GM12878 (cell line): ENCODE measurements around the gene CCNY. TPM values are rescaled to one million over a fixed set of nuclear protein-coding genes. Genes with fewer than 3 reads are reported as not detected.
A peak's percentile ranks its signal among the peaks of the same experiment; 100 is the strongest.
"Not testable (repeated sequence)": the region's sequence is repeated elsewhere in the genome, so short reads cannot be mapped to it uniquely, and the experiment has no call there.

Source experiments
- ATAC-seq: fragments of 200-7000 bp; cut with Tn5 transposase; 3 replicates; pipeline ENCODE4 v1.9.1; 2020; ENCODE audit warnings: mild to moderate bottlenecking, moderate library complexity
- BruUV-seq: library from RNA; stranded (reverse); fragments of 400-500 nt; replicated peaks from 2 replicates; lab custom pipeline; 2021; lab: Mats Ljungman, UMichigan
- CTCF ChIA-PET: fragments of 300-600 bp; sonication (Branson Sonifier 250); formaldehyde crosslinking; extraction: SDS; loops from one replicate; lab custom pipeline; 2021; ENCODE audit warnings: inconsistent platforms; lab: Yijun Ruan, JAX
- POLR2A ChIA-PET: fragments of 350-600 bp; formaldehyde crosslinking; extraction: SDS; loops from one replicate; lab custom pipeline; 2021; ENCODE audit warnings: inconsistent platforms; lab: Charles Lee
- RAD21 ChIA-PET: fragments of 300-600 bp; sonication (Branson Sonifier 250); formaldehyde crosslinking; loops from one replicate; lab custom pipeline; 2023; ENCODE audit warnings: antibody characterized with exemption; ENCODE audit not compliant: unreplicated experiment; lab: Charles Lee
- SMC1A ChIA-PET: fragments of 300-600 bp; sonication (Branson Sonifier 250); formaldehyde crosslinking; loops from one replicate; lab custom pipeline; 2023; ENCODE audit not compliant: unreplicated experiment, uncharacterized antibody; lab: Charles Lee
- DNase-seq: peaks from one replicate; pipeline ENCODE4 v3.0.0-alpha.2; 2011; ENCODE audit warnings: low read depth, low spot score
- FAIRE-seq: peaks from 3 replicates; lab custom pipeline; 2011; peaks lifted over from hg19 to GRCh38; lab: Jason Lieb, UNC
- H2AFZ ChIP-seq: 2 replicates; pipeline ENCODE4 v1.6.0; 2011; ENCODE audit warnings: low read depth, low read length, control low read depth; ENCODE audit not compliant: control insufficient read depth
- H3K27ac ChIP-seq: 2 replicates; pipeline ENCODE4 v1.5.1; 2011; ENCODE audit warnings: control low read depth; ENCODE audit not compliant: control insufficient read depth, insufficient read depth
- H3K27me3 ChIP-seq, 2 experiments: replicated peaks in 1 of 2; 2 replicates each; pipeline versions ENCODE4 v1.6.0 to v1.6.1; 2011; ENCODE audit warnings: low read length in 1 of 2; ENCODE audit not compliant: control insufficient read depth in 2 of 2, insufficient read depth in 2 of 2
- H3K36me3 ChIP-seq, 2 experiments: 2 replicates each; pipeline ENCODE4 v1.5.1; 2011; ENCODE audit warnings: low read length in 1 of 2; ENCODE audit not compliant: control insufficient read depth in 2 of 2, insufficient read depth in 2 of 2
- H3K4me1 ChIP-seq: 2 replicates; pipeline ENCODE4 v1.6.1; 2011; ENCODE audit warnings: mild to moderate bottlenecking, low read length, moderate library complexity, mixed read lengths; ENCODE audit not compliant: control insufficient read depth, insufficient read depth
- H3K4me2 ChIP-seq: 2 replicates; pipeline ENCODE4 v1.6.0; 2011; ENCODE audit warnings: control low read depth; ENCODE audit not compliant: control insufficient read depth, insufficient read depth
- H3K4me3 ChIP-seq: fragments of 200-600 bp; sonication (generic); 2 replicates; pipeline ENCODE4 v1.5.1; 2016
- H3K79me2 ChIP-seq: 2 replicates; pipeline ENCODE4 v1.6.0; 2011; ENCODE audit warnings: low read length; ENCODE audit not compliant: control insufficient read depth, insufficient read depth
- H3K9ac ChIP-seq: 2 replicates; pipeline ENCODE4 v1.8.0; 2011; ENCODE audit warnings: low read length, control low read depth, mixed read lengths; ENCODE audit not compliant: control insufficient read depth, insufficient read depth
- H3K9me3 ChIP-seq: replicated peaks from 3 replicates; pipeline ENCODE4 v1.5.1; 2011; ENCODE audit warnings: mild to moderate bottlenecking, low read length; ENCODE audit not compliant: control insufficient read depth, insufficient read depth
- H4K20me1 ChIP-seq: 2 replicates; pipeline ENCODE4 v1.6.0; 2011; ENCODE audit not compliant: control insufficient read depth, insufficient read depth
- SMARCA5 ChIP-seq: fragments of 450-650 bp; IDR thresholded peaks from 2 replicates; pipeline ENCODE4 v1.6.1; 2017; ENCODE audit warnings: mild to moderate bottlenecking
- WGBS: methylation state at CpG from one replicate; pipeline ENCODE4 v1.1.6; 2016; ENCODE audit warnings: low lambda C conversion rate; ENCODE audit not compliant: insufficient replicate concordance, insufficient coverage; ENCODE audit errors: missing lambda C conversion rate; 5-methylcytosine and 5-hydroxymethylcytosine counted together
- in situ Hi-C: fragments of 300-500 bp; cut with MboI; formaldehyde crosslinking; loops from 9 replicates; pipeline ENCODE4 v1.14.3; 2018; ENCODE audit warnings: mixed read lengths
- intact Hi-C: fragments of 100-400 bp; cut with micrococcal nuclease; formaldehyde crosslinking; loops from one replicate; pipeline ENCODE4 v1.14.2; 2022; ENCODE audit not compliant: unreplicated experiment
- polyA plus RNA-seq, 11 experiments: library from polyadenylated mRNA; depleted of rRNA in 4 of 11; unstranded in 6 of 11; stranded (reverse) in 5 of 11; fragments of >200 nt; fragmentation: Nextera tagmentation in 4 of 11; fragmentation: Illumina TruSeq in 1 of 11; extraction: Ambion mirVana in 4 of 11; extraction: Trizol in 1 of 11; gene quantifications; 1 replicate in 1 of 11; 2 replicates in 10 of 11; pipeline versions ENCODE4 v1.2.1 to v1.2.3, GENCODE V29; 2011 to 2016; ENCODE audit warnings: inconsistent platforms in 2 of 11, missing spikeins in 2 of 11, low read depth in 1 of 11
- total RNA-seq, 4 experiments: library from RNA; depleted of rRNA in 3 of 4; stranded (reverse); fragments of >200 nt in 3 of 4; fragmentation: Illumina TruSeq in 1 of 4; extraction: Trizol in 1 of 4; gene quantifications; 2 replicates each; pipeline versions ENCODE4 v1.2.1 to v1.2.3, GENCODE V29; 2013 to 2021

Gene CCNY
- total and polyA plus RNA-seq, 10 of the 15 experiments (the other 5 are each of a cell fraction or from before 2014, with no cell fraction given), result 3.6 to 50.0 (median 26.1) TPM

DNA sequence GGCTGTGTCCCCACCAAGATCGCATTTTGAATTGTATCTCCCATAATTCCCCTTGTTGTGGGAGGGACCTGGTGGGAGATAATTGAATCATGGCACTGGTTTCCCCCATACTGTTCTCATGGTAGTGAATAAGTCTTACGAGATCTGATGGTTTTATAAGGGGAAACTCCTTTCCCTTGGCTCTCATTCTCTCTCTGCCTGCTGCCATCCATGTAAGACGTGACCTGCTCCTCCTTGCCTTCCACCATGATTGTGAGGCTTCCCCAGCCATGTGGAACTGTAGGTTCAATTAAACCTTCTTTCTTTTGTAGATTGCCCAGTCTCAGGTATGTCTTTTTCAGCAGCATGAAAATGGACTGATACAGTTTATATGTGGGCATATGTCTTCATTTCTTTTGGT lies 201.6 kb downstream of the CCNY start:
- POLR2A ChIA-PET, H3K4me2 ChIP-seq, H3K9ac ChIP-seq, H2AFZ ChIP-seq, ATAC-seq, in situ Hi-C loops, H3K4me1 ChIP-seq, H3K4me3 ChIP-seq, SMC1A ChIA-PET, FAIRE-seq, H3K27ac ChIP-seq, H4K20me1 ChIP-seq, BruUV-seq, intact Hi-C loops, CTCF ChIA-PET, RAD21 ChIA-PET, DNase-seq, H3K27me3 ChIP-seq, H3K79me2 ChIP-seq: not testable (repeated sequence)
- Histone ChIP-seq H3K9me3 (peaks cover 11% of the 10 kb centered on the region; the same call in 2 of the 3 replicates), H3K36me3 (peaks cover 2 to 19% of the 10 kb centered on the region in 2 experiments; a peak in 2 of 4 replicates)
- 100% methylated on average over 3 of the region's 3 CpGs for WGBS

DNA sequence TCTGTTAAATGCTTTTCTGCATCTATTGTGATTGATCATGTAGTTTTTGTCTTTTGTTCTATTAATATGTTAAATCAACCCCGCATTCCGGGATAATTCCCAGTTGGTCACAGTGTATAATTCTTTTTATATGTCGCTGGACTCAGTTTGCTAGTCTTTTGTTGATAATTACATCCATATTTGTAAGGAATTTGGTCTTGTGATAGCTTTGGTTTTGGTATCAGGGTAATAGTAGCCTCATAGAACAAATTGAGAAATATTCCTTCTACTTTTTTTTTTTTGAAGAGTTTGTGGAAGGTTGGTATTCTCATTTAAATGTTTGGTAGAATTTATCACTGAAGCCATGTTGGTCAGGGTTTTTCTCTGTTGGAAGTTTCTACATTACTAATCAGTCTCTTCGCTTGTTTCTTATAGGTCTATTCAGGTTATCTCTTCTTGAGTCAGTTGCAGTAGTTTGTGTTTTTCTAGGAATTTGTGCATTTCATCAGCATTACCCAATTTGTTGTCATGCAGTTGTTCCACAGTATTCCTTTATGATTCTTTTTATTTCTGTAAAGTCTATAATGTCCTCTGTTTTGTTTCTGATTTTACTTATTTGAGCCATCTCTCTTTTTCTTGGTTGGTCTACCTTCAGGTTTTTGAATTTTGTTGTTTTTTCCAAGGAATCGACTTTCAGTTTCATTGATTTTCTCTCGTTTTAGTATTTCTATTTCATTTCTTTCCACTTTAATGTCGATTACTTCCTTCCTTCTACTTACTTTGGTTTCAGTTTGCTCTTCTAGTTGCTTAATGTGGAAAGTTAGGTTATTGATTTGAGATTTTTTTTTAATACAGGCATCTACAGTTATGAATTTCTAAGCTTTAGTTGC lies 204.2 kb downstream of the CCNY start:
- FAIRE-seq (peak; percentile 35), ATAC-seq (no peak), DNase-seq (no peak)
- H3K9ac ChIP-seq, result no peak overlapping the region
- H3K27ac ChIP-seq, result no peak overlapping the region
- ChIA-PET RAD21 (no interaction called here), CTCF (interaction anchor here (0.5 kb wide), 1 partner anchor 200 kb away, joined by 4 read pairs; no protein-coding TSS in a partner anchor), POLR2A (no interaction called here), SMC1A (no interaction called here)
- H3K79me2 ChIP-seq, result no peaks in the 10 kb centered on the region
- no peak overlapping the region for H2AFZ ChIP-seq
- no peaks in the 10 kb centered on the region for H4K20me1 ChIP-seq
- no peak overlapping the region for H3K4me2 ChIP-seq
- 65% methylated on average over 7 of the region's 7 CpGs for WGBS
- no peaks in the 10 kb centered on the region for H3K27me3 ChIP-seq
- intact Hi-C loops (no loop called here), in situ Hi-C loops (no loop called here)
- no peak overlapping the region for H3K4me3 ChIP-seq
- peaks cover 4% of the 10 kb centered on the region; the same call in 1 of the 3 replicates for H3K9me3 ChIP-seq
- H3K36me3 ChIP-seq, result peaks cover 0 to 4% of the 10 kb centered on the region in 2 experiments; a peak in 2 of 4 replicates
- H3K4me1 ChIP-seq, result no peaks in the 10 kb centered on the region
- no peak for TF ChIP-seq SMARCA5
- no TSS peak for BruUV-seq
